OCI-LY1 (cell line): Measurements from ENCODE around the gene ESYT2.

Experiments
- H2AFZ ChIP-seq: fragments of 200-600 bp; sonication (generic), shearing (Covaris generic); 2 replicates; pipeline ENCODE4 v1.6.0; 2014; ENCODE audit warnings: antibody characterized with exemption, mild to moderate bottlenecking, low read length
- H3F3A ChIP-seq: fragments of 200-600 bp; sonication (generic), shearing (Covaris generic); 2 replicates; pipeline ENCODE4 v1.6.0; 2014; ENCODE audit warnings: mild to moderate bottlenecking, antibody characterized with exemption, low read length, moderate library complexity; ENCODE audit not compliant: insufficient read depth
- H3K27ac ChIP-seq: fragments of 200-600 bp; sonication (generic); 2 replicates; pipeline ENCODE4 v1.5.1; 2014; ENCODE audit warnings: low read length, mixed run types, mild to moderate bottlenecking, low read depth; ENCODE audit not compliant: poor library complexity, severe bottlenecking
- H3K27me3 ChIP-seq: fragments of 200-600 bp; sonication (generic); 2 replicates; pipeline ENCODE4 v1.6.0; 2014; ENCODE audit warnings: antibody characterized with exemption, mild to moderate bottlenecking, low read length, moderate library complexity; ENCODE audit not compliant: insufficient read depth
- H3K36me3 ChIP-seq: fragments of 200-600 bp; sonication (generic); 2 replicates; pipeline ENCODE4 v1.6.1; 2014; ENCODE audit warnings: mild to moderate bottlenecking, antibody characterized with exemption, low read length, moderate library complexity, mixed read lengths; ENCODE audit not compliant: insufficient read depth
- H3K4me1 ChIP-seq: fragments of 200-600 bp; sonication (generic); 2 replicates; pipeline ENCODE4 v1.5.1; 2014; ENCODE audit warnings: mild to moderate bottlenecking, low read length, moderate library complexity; ENCODE audit not compliant: insufficient read depth, severe bottlenecking
- H3K4me2 ChIP-seq: fragments of 200-600 bp; sonication (generic), shearing (Covaris generic); 2 replicates; pipeline ENCODE4 v1.6.1; 2014; ENCODE audit warnings: low read length
- H3K4me3 ChIP-seq: fragments of 200-600 bp; sonication (generic); 2 replicates; pipeline ENCODE4 v1.5.1; 2014; ENCODE audit warnings: low read length, low read depth, mild to moderate bottlenecking, mixed read lengths; ENCODE audit not compliant: poor library complexity, severe bottlenecking
- H3K79me2 ChIP-seq: fragments of 200-600 bp; shearing (Covaris generic); 2 replicates; pipeline ENCODE4 v1.6.1; 2016; ENCODE audit warnings: mixed run types, low read length, mixed read lengths; ENCODE audit not compliant: insufficient read depth
- H3K9ac ChIP-seq: fragments of 200-600 bp; sonication (generic), shearing (Covaris generic); 2 replicates; pipeline ENCODE4 v1.6.1; 2014; ENCODE audit warnings: mild to moderate bottlenecking, low read length, mixed read lengths
- H3K9me2 ChIP-seq: fragments of 200-600 bp; sonication (generic), shearing (Covaris generic); 2 replicates; pipeline ENCODE4 v1.6.1; 2014; ENCODE audit warnings: low read depth, mild to moderate bottlenecking, low read length, mixed read lengths
- H3K9me3 ChIP-seq: fragments of 200-600 bp; shearing (Covaris generic); 2 replicates; pipeline ENCODE4 v1.6.1; 2014; ENCODE audit warnings: low read length, mixed read lengths
- H4K20me1 ChIP-seq: fragments of 200-600 bp; sonication (generic), shearing (Covaris generic); 2 replicates; pipeline ENCODE4 v1.6.0; 2016; ENCODE audit warnings: mild to moderate bottlenecking, low read length; ENCODE audit not compliant: insufficient read depth
- CTCF ChIP-seq: fragments of 200-600 bp; sonication (generic), shearing (Covaris generic); IDR thresholded peaks from 2 replicates; pipeline ENCODE4 v1.5.1; 2017; ENCODE audit warnings: mild to moderate bottlenecking, antibody characterized with exemption, low read length, moderate library complexity, mixed read lengths
- EZH2 ChIP-seq: fragments of 200-600 bp; sonication (generic), shearing (Covaris generic); IDR thresholded peaks from 2 replicates; pipeline ENCODE4 v1.8.0; 2017; ENCODE audit warnings: borderline replicate concordance, mixed run types, mild to moderate bottlenecking, antibody characterized with exemption, low read length, moderate library complexity, mixed read lengths

ESYT2 gene

DNA sequence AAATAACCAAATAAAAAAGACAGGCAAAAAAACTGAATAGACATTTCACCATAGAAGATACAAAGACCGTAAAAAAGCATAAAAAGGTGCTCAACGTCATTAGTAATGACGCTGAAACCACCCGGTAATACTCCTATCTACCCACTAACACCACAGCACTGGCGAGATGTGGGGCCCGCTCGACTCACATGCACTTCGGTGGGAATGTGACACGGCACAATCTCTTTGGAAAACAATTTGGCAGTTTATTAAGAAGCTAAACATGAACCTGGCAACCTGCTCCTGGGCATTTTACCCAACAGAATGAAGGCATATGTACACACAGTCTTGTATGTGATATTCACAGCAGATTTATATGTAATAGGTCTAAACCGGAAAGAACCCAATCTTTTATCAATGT, 81.9 kb downstream of the ESYT2 start:
- no peak overlapping the region for H3K4me3 ChIP-seq
- H3K27ac ChIP-seq, result no peak overlapping the region
- H4K20me1 ChIP-seq, result no peaks in the 10 kb centered on the region
- no peak overlapping the region for H2AFZ ChIP-seq
- H3F3A ChIP-seq, result no peaks in the 10 kb centered on the region
- no peaks in the 10 kb centered on the region for H3K9me2 ChIP-seq
- H3K36me3 ChIP-seq, result no peaks in the 10 kb centered on the region; the same call in 1 of the 2 replicates
- H3K9me3 ChIP-seq, result no peaks in the 10 kb centered on the region
- H3K79me2 ChIP-seq, result no peaks in the 10 kb centered on the region
- no peak overlapping the region for H3K4me2 ChIP-seq
- no peaks in the 10 kb centered on the region for H3K27me3 ChIP-seq
- H3K9ac ChIP-seq, result no peak overlapping the region
- no peaks in the 10 kb centered on the region for H3K4me1 ChIP-seq
- TF ChIP-seq CTCF (no peak), EZH2 (no peak)

- no peaks in the 10 kb centered on the region for H4K20me1 ChIP-seq
- H3K27ac ChIP-seq, result no peak overlapping the region
- H3K4me2 ChIP-seq, result no peak overlapping the region
- no peak for TF ChIP-seq EZH2
- no peak for TF ChIP-seq CTCF
- H3K9ac ChIP-seq, result no peak overlapping the region
- H3K36me3 ChIP-seq, result no peaks in the 10 kb centered on the region; the same call in 1 of the 2 replicates
- H2AFZ ChIP-seq, result no peak overlapping the region
- H3K4me3 ChIP-seq, result no peak overlapping the region
- H3K4me1 ChIP-seq, result no peaks in the 10 kb centered on the region
- H3K27me3 ChIP-seq, result no peaks in the 10 kb centered on the region
- no peaks in the 10 kb centered on the region for H3F3A ChIP-seq
- no peaks in the 10 kb centered on the region for H3K9me2 ChIP-seq
- no peaks in the 10 kb centered on the region for H3K9me3 ChIP-seq
- no peaks in the 10 kb centered on the region for H3K79me2 ChIP-seq
These were observed 82.4 kb downstream of the ESYT2 start for GRCh38 chr7:158746957-158747356.

DNA sequence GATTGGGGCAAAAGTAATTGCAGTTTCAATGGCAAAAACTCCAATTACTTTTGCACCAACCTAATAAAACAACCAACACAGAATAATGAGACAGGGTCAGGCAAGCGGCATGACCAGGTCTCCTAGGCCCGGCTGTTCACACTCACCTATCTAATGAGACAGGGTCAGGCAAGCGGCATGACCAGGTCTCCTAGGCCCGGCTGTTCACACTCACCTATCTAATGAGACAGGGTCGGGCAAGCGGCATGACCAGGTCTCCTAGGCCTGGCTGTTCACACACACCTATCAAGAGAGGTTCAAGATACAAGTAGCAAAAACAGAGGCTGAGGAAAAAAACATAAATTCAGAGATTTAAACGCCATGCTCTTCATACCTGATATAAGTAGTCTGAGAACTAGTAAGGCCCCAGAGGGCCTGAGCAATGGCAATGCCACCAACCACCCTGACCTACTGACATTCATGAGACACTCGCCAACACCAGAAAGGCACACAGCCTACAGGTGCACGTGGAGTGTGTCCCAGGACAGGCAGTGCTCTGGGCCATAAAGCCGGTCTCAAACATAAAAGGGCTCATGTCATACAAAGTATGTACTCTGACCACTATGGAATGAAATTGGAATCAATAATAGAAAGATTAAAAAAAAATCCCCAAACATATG, 84.1 kb downstream of the ESYT2 start:
- H3K27ac ChIP-seq, result no peak overlapping the region
- no peaks in the 10 kb centered on the region for H3K79me2 ChIP-seq
- no peak overlapping the region for H3K4me3 ChIP-seq
- peaks cover 13% of the 10 kb centered on the region; the same call in 1 of the 2 replicates for H3K36me3 ChIP-seq
- no peaks in the 10 kb centered on the region for H3F3A ChIP-seq
- no peaks in the 10 kb centered on the region for H3K9me3 ChIP-seq
- H3K4me2 ChIP-seq, result no peak overlapping the region
- no peak overlapping the region for H2AFZ ChIP-seq
- no peaks in the 10 kb centered on the region for H3K27me3 ChIP-seq
- H3K9ac ChIP-seq, result no peak overlapping the region
- H3K9me2 ChIP-seq, result no peaks in the 10 kb centered on the region
- H3K4me1 ChIP-seq, result no peaks in the 10 kb centered on the region
- TF ChIP-seq EZH2 (no peak), CTCF (no peak)
- no peaks in the 10 kb centered on the region for H4K20me1 ChIP-seq
